Stimulated activated naive CD4-positive, alpha-beta T cell treated with Interleukin-2 at 50 U/mL for 16 hours (primary cell): ENCODE results near the gene RNASE8.

Experiments used
- DNase-seq: peaks from one replicate; lab custom pipeline; 2025; lab: John Stamatoyannopoulos, UW

RNASE8 gene

GRCh38 chr14:21072781-21073339 is 15.2 kb downstream of the RNASE8 start:
- DNase-seq, result no peak

- no peak for DNase-seq
Observed at GRCh38 chr14:21073921-21074320, 16.3 kb downstream of the RNASE8 start.

GRCh38 chr14:21074398-21075272 is 17.0 kb downstream of the RNASE8 start:
- DNase-seq, result no peak

GRCh38 chr14:21075719-21076437 is 18.3 kb downstream of the RNASE8 start:
- DNase-seq, result no peak

- DNase-seq, result no peak
Observed at GRCh38 chr14:21077672-21078071, 20.1 kb downstream of the RNASE8 start.

- DNase-seq, result no peak
Observed at GRCh38 chr14:21078287-21078686, 20.7 kb downstream of the RNASE8 start.

- no peak for DNase-seq
Observed at GRCh38 chr14:21078726-21079125, 21.1 kb downstream of the RNASE8 start.

- no peak for DNase-seq
Observed at GRCh38 chr14:21081521-21082142, 24.0 kb downstream of the RNASE8 start.

- DNase-seq, result no peak
Observed at GRCh38 chr14:21083565-21084325, 26.1 kb downstream of the RNASE8 start.

GRCh38 chr14:21084396-21084795 is 26.8 kb downstream of the RNASE8 start:
- no peak for DNase-seq

GRCh38 chr14:21084998-21085853 is 27.6 kb downstream of the RNASE8 start:
- DNase-seq, result no peak

- DNase-seq, result no peak
Observed at GRCh38 chr14:21086908-21087293, 29.3 kb downstream of the RNASE8 start.

- peak; percentile 58 for DNase-seq
Observed at GRCh38 chr14:21087294-21088091, 29.9 kb downstream of the RNASE8 start.

- DNase-seq, result no peak
Observed at GRCh38 chr14:21088687-21089086, 31.1 kb downstream of the RNASE8 start.

GRCh38 chr14:21089271-21089670 is 31.6 kb downstream of the RNASE8 start:
- DNase-seq, result no peak

- no peak for DNase-seq
Observed at GRCh38 chr14:21089877-21090193, 32.2 kb downstream of the RNASE8 start.

GRCh38 chr14:21090194-21090939 is 32.7 kb downstream of the RNASE8 start:
- DNase-seq, result no peak

GRCh38 chr14:21090940-21091663 is 33.5 kb downstream of the RNASE8 start:
- DNase-seq, result no peak

GRCh38 chr14:21091821-21092272 is 34.2 kb downstream of the RNASE8 start:
- DNase-seq, result no peak
